Astrocyte (in vitro differentiated cells and primary cell): Measurements from ENCODE around the gene NIFK. TPM values are rescaled to one million over a fixed set of nuclear protein-coding genes. Genes with fewer than 3 reads are reported as not detected.

Source experiments
- total RNA-seq: library from RNA; stranded (reverse); gene quantifications from 2 replicates; pipeline ENCODE4 v1.2.1, GENCODE V29; 2021

NIFK gene
- total RNA-seq, 1 donor from 2014 or later: 75.0 TPM

Other genes with a start within 250 kb of the NIFK start
- not detected in 2 replicates for gene RNU4ATAC, start 206.0 kb downstream of the NIFK start, total RNA-seq
- gene CLASP1, start 87.4 kb downstream of the NIFK start, total RNA-seq: 50.6 and 56.7 TPM in 2 replicates
- gene TSN, start 18.8 kb upstream of the NIFK start, total RNA-seq: 60.3 and 68.2 TPM in 2 replicates